Measurements from ENCODE around the gene FOXN3. TPM values are rescaled to one million over a fixed set of nuclear protein-coding genes. Genes with fewer than 3 reads are reported as not detected.

Gene FOXN3
- polyA plus RNA-seq, 1 donor from 2014 or later: 10.3 TPM

- Histone ChIP-seq H3K4me3 (ENCODE audit: low read length) (no peak overlapping the region), H3F3A (ENCODE audit: insufficient read depth, low read length, poor library complexity, severe bottlenecking) (no peaks in the 10 kb centered on the region), H3K9me2 (ENCODE audit: insufficient read depth, low read length) (no peaks in the 10 kb centered on the region), H3K36me3 (ENCODE audit: insufficient read depth, low read length) (no peaks in the 10 kb centered on the region), H3K27ac (ENCODE audit: low read length) (no peak overlapping the region), H4K20me1 (ENCODE audit: insufficient read depth) (no peaks in the 10 kb centered on the region), H3K79me2 (replicated peaks; ENCODE audit: insufficient read depth, low read length) (no peaks in the 10 kb centered on the region), H3K4me2 (ENCODE audit: low read length) (no peak overlapping the region), H3K9me3 (ENCODE audit: low read length) (no peaks in the 10 kb centered on the region), H3K9ac (ENCODE audit: low read length) (no peak overlapping the region), H2AFZ (ENCODE audit: low read depth, low read length) (no peak overlapping the region), H3K27me3 (ENCODE audit: insufficient read depth, low read depth, low read length) (no peaks in the 10 kb centered on the region)
- TF ChIP-seq REST (IDR thresholded peaks at IDR 0.05; ENCODE audit: borderline replicate concordance): no peak
- no peak for TF ChIP-seq EZH2 (IDR thresholded peaks at IDR 0.05; ENCODE audit: borderline replicate concordance, insufficient read depth, low read length, poor library complexity, severe bottlenecking)
- TF ChIP-seq EP300 (conservative IDR thresholded peaks at IDR 0.05; ENCODE audit: poor library complexity, severe bottlenecking): no peak
- TF ChIP-seq, protein P1, sequence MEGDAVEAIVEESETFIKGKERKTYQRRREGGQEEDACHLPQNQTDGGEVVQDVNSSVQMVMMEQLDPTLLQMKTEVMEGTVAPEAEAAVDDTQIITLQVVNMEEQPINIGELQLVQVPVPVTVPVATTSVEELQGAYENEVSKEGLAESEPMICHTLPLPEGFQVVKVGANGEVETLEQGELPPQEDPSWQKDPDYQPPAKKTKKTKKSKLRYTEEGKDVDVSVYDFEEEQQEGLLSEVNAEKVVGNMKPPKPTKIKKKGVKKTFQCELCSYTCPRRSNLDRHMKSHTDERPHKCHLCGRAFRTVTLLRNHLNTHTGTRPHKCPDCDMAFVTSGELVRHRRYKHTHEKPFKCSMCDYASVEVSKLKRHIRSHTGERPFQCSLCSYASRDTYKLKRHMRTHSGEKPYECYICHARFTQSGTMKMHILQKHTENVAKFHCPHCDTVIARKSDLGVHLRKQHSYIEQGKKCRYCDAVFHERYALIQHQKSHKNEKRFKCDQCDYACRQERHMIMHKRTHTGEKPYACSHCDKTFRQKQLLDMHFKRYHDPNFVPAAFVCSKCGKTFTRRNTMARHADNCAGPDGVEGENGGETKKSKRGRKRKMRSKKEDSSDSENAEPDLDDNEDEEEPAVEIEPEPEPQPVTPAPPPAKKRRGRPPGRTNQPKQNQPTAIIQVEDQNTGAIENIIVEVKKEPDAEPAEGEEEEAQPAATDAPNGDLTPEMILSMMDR (IDR thresholded peaks at IDR 0.05; ENCODE audit: poor library complexity, severe bottlenecking): no peak
- no peak for TF ChIP-seq RAD21 (conservative IDR thresholded peaks at IDR 0.05)
- no peak for TF ChIP-seq MXI1 (conservative IDR thresholded peaks at IDR 0.05; ENCODE audit: poor library complexity, severe bottlenecking)
- TF ChIP-seq TAF1 (IDR thresholded peaks at IDR 0.05; ENCODE audit: low read depth): no peak
- no peak for TF ChIP-seq POLR2AphosphoS5 (IDR thresholded peaks at IDR 0.05)
- TF ChIP-seq SMC3 (conservative IDR thresholded peaks at IDR 0.05; ENCODE audit: poor library complexity): no peak
These were observed 176.6 kb downstream of the FOXN3 start for GRCh38 chr14:89240414-89240813.

DNA sequence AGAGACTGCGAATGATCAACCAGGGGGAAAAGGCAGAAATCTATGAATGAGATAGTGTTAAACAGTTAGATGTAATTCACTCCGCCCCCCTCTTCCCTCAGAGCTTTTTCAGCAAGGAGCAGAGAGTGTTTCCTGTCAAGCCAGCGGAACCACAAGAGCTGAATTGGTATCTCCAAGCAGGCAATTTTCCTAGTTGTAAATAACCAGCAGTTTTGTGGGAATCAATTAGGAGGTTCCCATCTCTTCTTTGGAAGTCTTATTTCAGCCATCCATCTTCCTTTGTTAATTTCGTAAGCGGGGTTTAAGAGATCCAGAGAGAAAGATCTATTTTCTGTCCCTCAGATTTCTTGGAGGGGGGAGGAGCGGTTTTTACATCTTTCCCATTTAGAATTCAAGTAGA is 178.0 kb downstream of the FOXN3 start:
- Histone ChIP-seq H3K9me3 (ENCODE audit: low read length) (no peaks in the 10 kb centered on the region), H4K20me1 (ENCODE audit: insufficient read depth) (no peaks in the 10 kb centered on the region), H3K79me2 (replicated peaks; ENCODE audit: insufficient read depth, low read length) (no peaks in the 10 kb centered on the region), H3F3A (ENCODE audit: insufficient read depth, low read length, poor library complexity, severe bottlenecking) (no peaks in the 10 kb centered on the region), H3K9me2 (ENCODE audit: insufficient read depth, low read length) (no peaks in the 10 kb centered on the region), H3K27me3 (ENCODE audit: insufficient read depth, low read depth, low read length) (no peaks in the 10 kb centered on the region), H3K27ac (ENCODE audit: low read length) (peak overlapping the region; percentile 25), H3K9ac (ENCODE audit: low read length) (no peak overlapping the region), H3K4me3 (ENCODE audit: low read length) (peak overlapping the region; percentile 21), H3K4me2 (ENCODE audit: low read length) (no peak overlapping the region), H2AFZ (ENCODE audit: low read depth, low read length) (no peak overlapping the region), H3K36me3 (ENCODE audit: insufficient read depth, low read length) (no peaks in the 10 kb centered on the region)
- TF ChIP-seq MXI1 (conservative IDR thresholded peaks at IDR 0.05; ENCODE audit: poor library complexity, severe bottlenecking) (no peak), REST (IDR thresholded peaks at IDR 0.05; ENCODE audit: borderline replicate concordance) (peak; percentile 86)

Measured in neural cell (in vitro differentiated cells).